B cell (primary cell): ENCODE measurements around the gene PRKAG2. TPM values are rescaled to one million over a fixed set of nuclear protein-coding genes. Genes with fewer than 3 reads are reported as not detected.
"Not testable (repeated sequence)": the region's sequence is repeated elsewhere in the genome, so short reads cannot be mapped to it uniquely, and the experiment has no call there.

Experiments used
- ATAC-seq: fragments of 200-7000 bp; cut with Tn5 transposase; one replicate; pipeline ENCODE4 v1.10.0; 2021; ENCODE audit warnings: low read depth, mild to moderate bottlenecking, moderate number of reproducible peaks, moderate library complexity
- CTCF ChIA-PET: fragments of 350-600 bp; sonication (Branson Sonifier 250); formaldehyde crosslinking; loops from one replicate; lab custom pipeline; 2021; ENCODE audit warnings: antibody characterized with exemption, inconsistent platforms; lab: Charles Lee
- POLR2A ChIA-PET: fragments of 350-600 bp; sonication (Branson Sonifier 250); formaldehyde crosslinking; loops from one replicate; lab custom pipeline; 2021; ENCODE audit warnings: antibody characterized with exemption; lab: Charles Lee
- DNase-seq: peaks from one replicate; pipeline ENCODE4 v3.0.0; 2013
- H2AFZ ChIP-seq: 2 replicates; pipeline ENCODE4 v1.6.1; 2012; ENCODE audit warnings: mild to moderate bottlenecking, low read depth, low read length; ENCODE audit not compliant: insufficient read depth, poor library complexity, severe bottlenecking
- H3K27ac ChIP-seq, 2 donors: 1 replicate in 1 of 2; 2 replicates in 1 of 2; pipeline ENCODE4 v1.5.1; 2012 to 2013; ENCODE audit warnings: low read length in 2 of 2, mild to moderate bottlenecking in 2 of 2, moderate library complexity in 1 of 2
- H3K27me3 ChIP-seq, 4 experiments: fragments of 200-600 bp in 1 of 4; sonication (generic) in 1 of 4; replicated peaks in 1 of 4; 1 replicate in 2 of 4; 2 replicates in 2 of 4; pipeline versions ENCODE4 v1.6.1 to v1.7.0; 2013 to 2016; ENCODE audit warnings: low read length in 3 of 4, mild to moderate bottlenecking in 2 of 4, mixed read lengths in 1 of 4, moderate library complexity in 1 of 4; ENCODE audit not compliant: insufficient read depth in 4 of 4, control insufficient read depth in 3 of 4; ENCODE audit errors: control extremely low read depth in 1 of 4
- H3K36me3 ChIP-seq, 2 experiments: replicated peaks in 1 of 2; 1 replicate in 1 of 2; 2 replicates in 1 of 2; pipeline versions ENCODE4 v1.6.1 to v1.7.1; 2013; ENCODE audit warnings: low read length in 1 of 2; ENCODE audit not compliant: insufficient read depth in 2 of 2, control insufficient read depth in 1 of 2; ENCODE audit errors: control extremely low read depth in 1 of 2, extremely low read depth in 1 of 2
- H3K4me1 ChIP-seq, 2 donors: fragments of 200-600 bp in 1 of 2; sonication (generic) in 1 of 2; 1 replicate in 1 of 2; 2 replicates in 1 of 2; pipeline versions ENCODE4 v1.5.1 to v1.6.1; 2013 to 2017; ENCODE audit warnings: low read length in 2 of 2; ENCODE audit not compliant: control insufficient read depth in 2 of 2, insufficient read depth in 2 of 2
- H3K4me2 ChIP-seq: replicated peaks from 2 replicates; pipeline ENCODE3; 2012; ENCODE audit warnings: mild to moderate bottlenecking, low read depth, low read length; ENCODE audit not compliant: poor library complexity, severe bottlenecking
- H3K4me3 ChIP-seq, 5 experiments: fragments of 200-600 bp in 1 of 5; sonication (generic) in 1 of 5; 1 replicate in 3 of 5; 2 replicates in 2 of 5; pipeline versions ENCODE4 v1.5.1 to v1.7.0; 2011 to 2016; ENCODE audit warnings: low read length in 4 of 5, mild to moderate bottlenecking in 4 of 5, low read depth in 2 of 5, control low read depth in 1 of 5, moderate library complexity in 1 of 5; ENCODE audit not compliant: insufficient read depth in 1 of 5; ENCODE audit errors: control extremely low read depth in 1 of 5, extremely low read depth in 1 of 5
- H3K79me2 ChIP-seq: fragments of 200-600 bp; sonication (generic); one replicate; pipeline ENCODE4 v1.6.0; 2016; ENCODE audit warnings: low read length; ENCODE audit not compliant: control insufficient read depth, insufficient read depth
- H3K9ac ChIP-seq: fragments of 200-600 bp; sonication (generic); 2 replicates; pipeline ENCODE4 v1.6.1; 2017; ENCODE audit warnings: mild to moderate bottlenecking, low read length, moderate library complexity
- H3K9me3 ChIP-seq, 3 donors: one replicate each; pipeline versions ENCODE4 v1.6.1 to v1.7.1; 2013; ENCODE audit warnings: low read length in 2 of 3; ENCODE audit not compliant: control insufficient read depth in 2 of 3, insufficient read depth in 1 of 3; ENCODE audit errors: control extremely low read depth in 1 of 3
- H4K20me1 ChIP-seq: 2 replicates; pipeline ENCODE4 v1.6.0; 2012; ENCODE audit warnings: mild to moderate bottlenecking, low read length; ENCODE audit not compliant: insufficient read depth, control insufficient read depth, poor library complexity, severe bottlenecking
- H3K27ac Mint-ChIP-seq: one replicate; pipeline ENCODE4 v1.8.0; 2021; ENCODE audit warnings: mixed read lengths
- H3K27me3 Mint-ChIP-seq: one replicate; pipeline ENCODE4 v1.8.0; 2021; ENCODE audit warnings: mixed read lengths
- H3K4me1 Mint-ChIP-seq: one replicate; pipeline ENCODE4 v1.8.0; 2021; ENCODE audit warnings: mixed read lengths
- H3K4me3 Mint-ChIP-seq: one replicate; pipeline ENCODE4 v1.8.0; 2021; ENCODE audit warnings: mixed read lengths
- H3K9me3 Mint-ChIP-seq: one replicate; pipeline ENCODE4 v1.8.0; 2022; ENCODE audit warnings: mixed read lengths; ENCODE audit not compliant: insufficient read depth
- EZH2 ChIP-seq: IDR thresholded peaks from 2 replicates; pipeline ENCODE4 v1.6.1; 2012; ENCODE audit warnings: borderline replicate concordance, low read depth, mild to moderate bottlenecking, moderate library complexity, low read length; ENCODE audit not compliant: insufficient read depth, poor library complexity, severe bottlenecking
- WGBS: methylation state at CpG from one replicate; pipeline ENCODE4 v1.1.5; 2013; ENCODE audit warnings: missing lambda C conversion rate; ENCODE audit not compliant: insufficient coverage; 5-methylcytosine and 5-hydroxymethylcytosine counted together
- intact Hi-C: fragments of 100-400 bp; cut with micrococcal nuclease; formaldehyde crosslinking; loops from one replicate; pipeline ENCODE4 v1.10.0; 2022
- polyA plus RNA-seq: library from polyadenylated mRNA; depleted of rRNA; stranded (reverse); fragments of >200 nt; gene quantifications from 2 replicates; pipeline ENCODE4 v1.2.3, GENCODE V29; 2012
- total RNA-seq, 2 donors: library from RNA; stranded (reverse); fragments of 120-200 nt in 1 of 2; gene quantifications; 1 replicate in 1 of 2; 2 replicates in 1 of 2; pipeline versions ENCODE4 v1.2.3 to v1.2.4, GENCODE V29; 2013 to 2022
- TF ChIP-seq, protein P1 (sequence below): fragments of 200-600 bp; IDR thresholded peaks from one replicate; pipeline ENCODE4 v1.8.0; 2022; ENCODE audit warnings: antibody characterized with exemption, mild to moderate bottlenecking

The PRKAG2 gene
- total and polyA plus RNA-seq, 2 donors (not counting 1 experiment from before 2014, with no cell fraction given), result 22.1 to 56.3 TPM

DNA sequence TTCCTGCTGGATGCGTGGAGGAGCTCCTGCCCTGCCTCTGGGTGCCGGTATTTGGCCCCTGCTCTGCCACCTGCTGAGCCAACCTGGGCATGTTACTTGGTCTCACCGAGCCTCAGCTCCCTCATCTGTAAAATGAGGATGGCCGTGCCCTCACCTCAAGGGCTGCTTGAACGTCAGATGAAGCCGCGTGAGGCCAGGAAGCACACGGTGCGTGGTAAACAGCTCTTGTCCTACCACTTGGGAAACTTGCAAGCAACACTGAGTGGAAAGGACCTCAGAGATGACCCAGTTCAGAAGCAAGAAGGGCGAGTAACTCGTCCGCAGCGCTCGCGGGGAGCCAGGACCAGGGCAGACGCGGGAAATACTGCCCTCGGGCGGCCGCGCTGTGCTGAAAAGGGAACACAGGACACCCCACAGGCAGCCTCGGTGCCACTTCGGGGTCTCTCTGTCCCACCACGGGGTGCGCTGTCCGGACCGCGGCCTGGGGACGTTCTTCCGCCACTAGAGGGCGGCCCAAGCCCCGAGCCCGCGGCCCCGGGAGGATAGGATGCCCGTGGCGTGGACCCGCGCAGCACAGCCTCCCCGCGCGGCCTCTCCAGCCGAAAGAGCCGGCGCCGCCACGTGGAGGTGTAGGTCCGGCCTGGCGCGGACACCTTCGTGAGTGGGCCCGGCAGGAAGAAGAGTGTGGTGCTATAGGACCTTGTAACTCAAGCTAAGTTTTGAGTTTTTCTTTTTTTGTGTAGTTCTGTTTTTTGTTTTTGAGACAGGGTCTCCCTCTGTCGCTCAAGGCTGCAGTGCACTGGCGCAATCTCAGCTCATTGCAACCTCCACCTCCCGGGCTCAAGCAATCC lies 94.1 kb downstream of the PRKAG2 start:
- H3K27me3 Mint-ChIP-seq, result no peaks in the 10 kb centered on the region
- peaks cover 7% of the 10 kb centered on the region for H3K79me2 ChIP-seq
- H3K27me3 ChIP-seq, result no peaks in the 10 kb centered on the region
- peak; percentile 86 for DNase-seq
- peaks cover 8 to 13% of the 10 kb centered on the region in 2 donors for H3K4me1 ChIP-seq
- TF ChIP-seq, protein P1, sequence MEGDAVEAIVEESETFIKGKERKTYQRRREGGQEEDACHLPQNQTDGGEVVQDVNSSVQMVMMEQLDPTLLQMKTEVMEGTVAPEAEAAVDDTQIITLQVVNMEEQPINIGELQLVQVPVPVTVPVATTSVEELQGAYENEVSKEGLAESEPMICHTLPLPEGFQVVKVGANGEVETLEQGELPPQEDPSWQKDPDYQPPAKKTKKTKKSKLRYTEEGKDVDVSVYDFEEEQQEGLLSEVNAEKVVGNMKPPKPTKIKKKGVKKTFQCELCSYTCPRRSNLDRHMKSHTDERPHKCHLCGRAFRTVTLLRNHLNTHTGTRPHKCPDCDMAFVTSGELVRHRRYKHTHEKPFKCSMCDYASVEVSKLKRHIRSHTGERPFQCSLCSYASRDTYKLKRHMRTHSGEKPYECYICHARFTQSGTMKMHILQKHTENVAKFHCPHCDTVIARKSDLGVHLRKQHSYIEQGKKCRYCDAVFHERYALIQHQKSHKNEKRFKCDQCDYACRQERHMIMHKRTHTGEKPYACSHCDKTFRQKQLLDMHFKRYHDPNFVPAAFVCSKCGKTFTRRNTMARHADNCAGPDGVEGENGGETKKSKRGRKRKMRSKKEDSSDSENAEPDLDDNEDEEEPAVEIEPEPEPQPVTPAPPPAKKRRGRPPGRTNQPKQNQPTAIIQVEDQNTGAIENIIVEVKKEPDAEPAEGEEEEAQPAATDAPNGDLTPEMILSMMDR, result peak; percentile 97
- TF ChIP-seq EZH2, result no peak
- POLR2A ChIA-PET, result interaction anchor here (0.6 to 1.2 kb wide), 2 partner anchors 56 to 400 kb away, joined by 3 read pairs; no protein-coding TSS in a partner anchor
- H4K20me1 ChIP-seq, result peaks cover 18% of the 10 kb centered on the region
- peaks cover 0 to 21% of the 10 kb centered on the region in 2 experiments for H3K36me3 ChIP-seq
- WGBS, result 9% methylated on average over 51 of the region's 55 CpGs
- H3K4me2 ChIP-seq, result peak overlapping the region; percentile 86
- CTCF ChIA-PET, result interaction anchor here (0.5 to 4.2 kb wide), 45 partner anchors 10 to 431 kb away, joined by 3 to 30 read pairs (median 4); partner anchors contain the start of genes PRKAG2 and RHEB
- peaks cover 10% of the 10 kb centered on the region for H3K4me1 Mint-ChIP-seq
- H3K9ac ChIP-seq, result peak overlapping the region; percentile 41
- H3K9me3 Mint-ChIP-seq, result no peaks in the 10 kb centered on the region
- peaks cover 0 to 8% (median 0%) of the 10 kb centered on the region in 3 donors for H3K9me3 ChIP-seq
- intact Hi-C loops, result loop anchor here (1.0 to 10.0 kb wide), 6 partner anchors 56 to 1042 kb away; partner anchors contain the start of gene PRKAG2
- peak; percentile 97 for ATAC-seq
- peak overlapping the region; percentile 13 for H3K27ac Mint-ChIP-seq
- no peak overlapping the region for H3K27ac ChIP-seq
- H2AFZ ChIP-seq, result peak overlapping the region; percentile 63
- H3K4me3 ChIP-seq, result peak overlapping the region in 3 of 5 experiments; percentile 16 to 38 (median 23)
- peak overlapping the region; percentile 73 for H3K4me3 Mint-ChIP-seq

DNA sequence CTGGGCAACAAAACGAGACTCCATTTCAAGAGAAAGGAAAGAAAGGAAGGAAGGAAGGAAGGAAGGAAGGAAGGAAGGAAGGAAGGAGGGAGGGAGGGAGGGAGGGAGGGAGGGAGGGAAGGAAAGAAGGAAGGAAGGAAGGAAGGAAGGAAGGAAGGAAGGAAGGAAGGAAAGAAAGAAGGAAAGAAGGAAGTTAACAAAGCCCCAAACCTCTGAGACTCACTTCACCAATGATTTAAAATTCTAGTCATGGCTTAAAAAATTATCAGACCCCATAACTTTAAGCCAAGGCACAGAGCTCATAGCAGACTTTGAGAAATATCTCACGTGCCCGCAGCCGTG lies 94.7 kb downstream of the PRKAG2 start:
- not testable (repeated sequence) for H3K4me1 Mint-ChIP-seq, H3K9me3 ChIP-seq, H3K79me2 ChIP-seq, ATAC-seq, H3K4me3 Mint-ChIP-seq, H3K9me3 Mint-ChIP-seq, H3K27me3 Mint-ChIP-seq, H3K27ac Mint-ChIP-seq, H3K27me3 ChIP-seq, H3K27ac ChIP-seq, DNase-seq
- POLR2A ChIA-PET, result interaction anchor here (0.6 kb wide), 1 partner anchor 399 kb away, joined by 3 read pairs; no protein-coding TSS in a partner anchor
- Histone ChIP-seq H3K9ac (peak overlapping the region; percentile 41), H3K4me1 (peaks cover 8 to 13% of the 10 kb centered on the region in 2 donors), H3K36me3 (peaks cover 0 to 27% of the 10 kb centered on the region in 2 experiments), H4K20me1 (peaks cover 18% of the 10 kb centered on the region), H3K4me2 (peak overlapping the region; percentile 86), H3K4me3 (peak overlapping the region in 2 of 5 experiments; percentile 23 to 38), H2AFZ (peak overlapping the region; percentile 63)
- WGBS, result 93% methylated on average over 3 of the region's 4 CpGs
- intact Hi-C loops, result loop anchor here (2.0 to 10.0 kb wide), 4 partner anchors 57 to 1043 kb away; no protein-coding TSS in a partner anchor
- CTCF ChIA-PET, result interaction anchor here (0.7 to 4.2 kb wide), 25 partner anchors 10 to 431 kb away, joined by 3 to 30 read pairs (median 5); partner anchors contain the start of genes PRKAG2 and RHEB
